H1 (cell line): ENCODE data around the gene KCNAB2. TPM values are rescaled to one million over a fixed set of nuclear protein-coding genes. Genes with fewer than 3 reads are reported as not detected.

ENCODE experiments used
- CTCF ChIA-PET: fragments of 300-600 bp; sonication (Branson Sonifier 250); formaldehyde crosslinking; loops from one replicate; lab custom pipeline; 2021; ENCODE audit not compliant: partially characterized antibody; lab: Charles Lee
- POLR2A ChIA-PET: fragments of 300-600 bp; sonication (Branson Sonifier 250); formaldehyde crosslinking; loops from one replicate; lab custom pipeline; 2021; ENCODE audit warnings: inconsistent platforms; ENCODE audit not compliant: partially characterized antibody; lab: Charles Lee
- DNase-seq, 2 experiments: peaks; one replicate each; pipeline versions ENCODE4 v3.0.0 to v3.0.0-alpha.2; 2010 to 2022; ENCODE audit warnings: low spot score in 2 of 2, low read depth in 1 of 2, mixed read lengths in 1 of 2
- FAIRE-seq: peaks from 2 replicates; lab custom pipeline; 2011; peaks lifted over from hg19 to GRCh38; lab: Jason Lieb, UNC
- H2AFZ ChIP-seq: 2 replicates; pipeline ENCODE4 v1.8.1; 2012; ENCODE audit warnings: low read length, inconsistent platforms
- H2AK5ac ChIP-seq: 2 replicates; pipeline ENCODE4 v1.6.1; 2013; ENCODE audit warnings: low read depth, low read length
- H2BK120ac ChIP-seq: replicated peaks from 2 replicates; pipeline ENCODE3; 2013; ENCODE audit warnings: low read depth, low read length, inconsistent platforms
- H2BK12ac ChIP-seq: 2 replicates; pipeline ENCODE4 v1.6.1; 2013; ENCODE audit warnings: low read depth, low read length
- H2BK15ac ChIP-seq: 2 replicates; pipeline ENCODE4 v1.6.1; 2013; ENCODE audit warnings: low read length
- H2BK20ac ChIP-seq: 2 replicates; pipeline ENCODE4 v1.6.1; 2013; ENCODE audit warnings: low read length
- H2BK5ac ChIP-seq: 2 replicates; pipeline ENCODE4 v1.6.1; 2013; ENCODE audit warnings: low read depth, low read length
- H3K14ac ChIP-seq: 2 replicates; pipeline ENCODE4 v1.6.1; 2013; ENCODE audit warnings: inconsistent platforms; ENCODE audit not compliant: insufficient read length
- H3K18ac ChIP-seq: 2 replicates; pipeline ENCODE4 v1.6.1; 2013; ENCODE audit warnings: low read length; ENCODE audit errors: extremely low read depth
- H3K23ac ChIP-seq: 2 replicates; pipeline ENCODE4 v1.6.1; 2013; ENCODE audit warnings: inconsistent platforms; ENCODE audit not compliant: insufficient read length
- H3K23me2 ChIP-seq: 2 replicates; pipeline ENCODE4 v1.6.1; 2013; ENCODE audit warnings: low read depth, low read length
- H3K27ac ChIP-seq: 2 replicates; pipeline ENCODE4 v1.6.1; 2011; ENCODE audit warnings: low read depth, low read length, inconsistent platforms
- H3K27me3 ChIP-seq, 4 experiments: replicated peaks in 1 of 4; 1 replicate in 1 of 4; 2 replicates in 3 of 4; pipeline versions ENCODE4 v1.6.1 to v1.8.1; 2011 to 2013; ENCODE audit warnings: low read length in 3 of 4, mild to moderate bottlenecking in 3 of 4, inconsistent platforms in 2 of 4, mixed read lengths in 2 of 4, moderate library complexity in 1 of 4; ENCODE audit not compliant: control insufficient read depth in 3 of 4, insufficient read depth in 3 of 4; ENCODE audit errors: extremely low read depth in 1 of 4
- H3K36me3 ChIP-seq, 4 experiments: 2 replicates each; pipeline versions ENCODE4 v1.6.1 to v1.8.1; 2011 to 2013; ENCODE audit warnings: mild to moderate bottlenecking in 4 of 4, low read length in 3 of 4, moderate library complexity in 2 of 4, control low read depth in 1 of 4, inconsistent platforms in 1 of 4; ENCODE audit not compliant: insufficient read depth in 4 of 4, control insufficient read depth in 2 of 4
- H3K4ac ChIP-seq: replicated peaks from 2 replicates; pipeline ENCODE3; 2013; ENCODE audit warnings: low read length, low read depth, mixed read lengths, inconsistent platforms; ENCODE audit not compliant: insufficient read length
- H3K4me1 ChIP-seq, 4 experiments: replicated peaks in 1 of 4; 1 replicate in 1 of 4; 2 replicates in 3 of 4; pipeline versions ENCODE4 v1.6.1 to v1.8.1; 2011 to 2013; ENCODE audit warnings: low read length in 3 of 4, inconsistent platforms in 2 of 4, mixed read lengths in 1 of 4; ENCODE audit not compliant: insufficient read depth in 4 of 4, control insufficient read depth in 3 of 4
- H3K4me2 ChIP-seq, 2 experiments: 2 replicates each; pipeline versions ENCODE4 v1.6.1 to v1.8.1; 2011 to 2013; ENCODE audit warnings: low read depth in 2 of 2, low read length in 2 of 2, control low read depth in 1 of 2, inconsistent platforms in 1 of 2, mild to moderate bottlenecking in 1 of 2; ENCODE audit not compliant: insufficient read depth in 1 of 2
- H3K4me3 ChIP-seq, 4 experiments: fragments of 200-600, 300-600 bp in 1 of 4; sonication (generic), shearing (Covaris generic), sonication (Bioruptor Twin) in 1 of 4; 2 replicates each; pipeline versions ENCODE4 v1.5.1 to v1.8.1; 2011 to 2016; ENCODE audit warnings: low read length in 4 of 4, low read depth in 3 of 4, control low read depth in 2 of 4, inconsistent platforms in 2 of 4, mild to moderate bottlenecking in 2 of 4, mixed read lengths in 1 of 4, moderate library complexity in 1 of 4; ENCODE audit not compliant: insufficient read depth in 2 of 4; ENCODE audit errors: extremely low read depth in 1 of 4
- H3K56ac ChIP-seq: replicated peaks from 2 replicates; pipeline ENCODE3; 2013; ENCODE audit warnings: low read depth, mild to moderate bottlenecking, mixed read lengths, low read length, inconsistent platforms; ENCODE audit not compliant: insufficient read length
- H3K79me1 ChIP-seq: 2 replicates; pipeline ENCODE4 v1.6.1; 2013; ENCODE audit warnings: low read depth, low read length, control low read depth
- H3K79me2 ChIP-seq, 2 experiments: 2 replicates each; pipeline versions ENCODE4 v1.6.1 to v1.8.1; 2012 to 2013; ENCODE audit warnings: low read length in 2 of 2, mild to moderate bottlenecking in 2 of 2, inconsistent platforms in 1 of 2; ENCODE audit not compliant: insufficient read depth in 2 of 2, control insufficient read depth in 1 of 2
- H3K9ac ChIP-seq, 4 experiments: replicated peaks in 1 of 4; 1 replicate in 1 of 4; 2 replicates in 3 of 4; pipeline versions ENCODE4 v1.6.1 to v1.8.1; 2011 to 2013; ENCODE audit warnings: low read depth in 3 of 4, low read length in 3 of 4, control low read depth in 2 of 4, mild to moderate bottlenecking in 2 of 4, moderate library complexity in 2 of 4, inconsistent platforms in 1 of 4; ENCODE audit errors: extremely low read depth in 1 of 4
- H3K9me3 ChIP-seq, 2 experiments: 2 replicates each; pipeline versions ENCODE4 v1.6.1 to v1.8.1; 2012 to 2013; ENCODE audit warnings: mild to moderate bottlenecking in 2 of 2, moderate library complexity in 2 of 2, control low read depth in 1 of 2, inconsistent platforms in 1 of 2, low read depth in 1 of 2, low read length in 1 of 2, mixed read lengths in 1 of 2; ENCODE audit not compliant: insufficient read depth in 2 of 2
- H4K20me1 ChIP-seq, 2 experiments: replicated peaks in 1 of 2; 2 replicates each; pipeline versions ENCODE3 to v1.8.1; 2011 to 2013; ENCODE audit warnings: inconsistent platforms in 2 of 2, low read length in 2 of 2, mild to moderate bottlenecking in 1 of 2; ENCODE audit not compliant: insufficient read depth in 2 of 2, control insufficient read depth in 1 of 2
- H4K5ac ChIP-seq: 2 replicates; pipeline ENCODE4 v1.6.1; 2013; ENCODE audit warnings: low read length, low read depth, mixed read lengths, inconsistent platforms; ENCODE audit not compliant: insufficient read length
- H4K8ac ChIP-seq: 2 replicates; pipeline ENCODE4 v1.8.0; 2013; ENCODE audit warnings: mild to moderate bottlenecking, moderate library complexity, low read length, inconsistent platforms; ENCODE audit not compliant: insufficient read depth; ENCODE audit errors: extremely low read depth
- H4K91ac ChIP-seq: replicated peaks from 2 replicates; pipeline ENCODE3; 2013; ENCODE audit warnings: low read length, mixed read lengths, inconsistent platforms; ENCODE audit not compliant: insufficient read length
- CBX8 ChIP-seq: fragments of 300-800, 300-1000 bp; sonication (generic); IDR thresholded peaks from 2 replicates; pipeline ENCODE4 v1.7.1; 2016; ENCODE audit warnings: low read depth, low read length, borderline replicate concordance
- EP300 ChIP-seq, 2 experiments: IDR thresholded peaks; 1 replicate in 1 of 2; 2 replicates in 1 of 2; pipeline ENCODE4 v1.6.1; 2011 to 2012; ENCODE audit warnings: low read depth in 2 of 2, low read length in 2 of 2, mild to moderate bottlenecking in 2 of 2, borderline replicate concordance in 1 of 2, inconsistent platforms in 1 of 2, moderate library complexity in 1 of 2
- KDM5A ChIP-seq: fragments of 200-600 bp; IDR thresholded peaks from 2 replicates; pipeline ENCODE4 v1.7.1; 2012; ENCODE audit warnings: mild to moderate bottlenecking, low read length, inconsistent platforms, mixed read lengths
- POLR2AphosphoS5 ChIP-seq: IDR thresholded peaks from 2 replicates; pipeline ENCODE4 v1.6.1; 2011; ENCODE audit warnings: low read depth, low read length
- WGBS, 2 experiments: shearing (Covaris generic) in 1 of 2; methylation state at CpG; one replicate each; pipeline versions ENCODE4 v1.1.6 to v1.1.7; 2013 to 2015; ENCODE audit warnings: low lambda C conversion rate in 2 of 2, mixed read lengths in 2 of 2, inconsistent platforms in 1 of 2, low coverage in 1 of 2, missing lambda C conversion rate in 1 of 2; ENCODE audit not compliant: insufficient replicate concordance in 2 of 2, insufficient coverage in 1 of 2, insufficient read length in 1 of 2; ENCODE audit errors: extremely low coverage in 1 of 2, missing lambda C conversion rate in 1 of 2; 5-methylcytosine and 5-hydroxymethylcytosine counted together
- polyA plus RNA-seq, 7 experiments: library from polyadenylated mRNA; depleted of rRNA in 3 of 7; stranded (reverse) in 5 of 7; unstranded in 2 of 7; fragments of >200 nt in 5 of 7; fragments of 200-250 nt in 2 of 7; gene quantifications; 1 replicate in 5 of 7; 2 replicates in 1 of 7; 4 replicates in 1 of 7; pipeline versions ENCODE4 v1.2.1 to v1.2.3, GENCODE V29; 2011 to 2013; ENCODE audit warnings: missing spikeins in 2 of 7, mixed read lengths in 2 of 7
- total RNA-seq: library from RNA; stranded (reverse); fragmentation: NEBNext Ultra II Directional; extraction: Animal tissue kit (Norgen Biotek cat#: 25700); gene quantifications from 2 replicates; pipeline ENCODE4 v1.2.1, GENCODE V29; 2021

Gene KCNAB2
- total and polyA plus RNA-seq, 2 of the 8 experiments (the other 6 are each of a cell fraction or from before 2014, with no cell fraction given): 4.5 to 7.0 TPM

GRCh38 chr1:6040861-6041415 is 4.8 kb upstream of the KCNAB2 start:
- Histone ChIP-seq H2BK12ac (no peak overlapping the region), H3K18ac (no peak overlapping the region), H3K9me3 (no peaks in the 10 kb centered on the region), H3K23ac (no peak overlapping the region), H3K27me3 (no peaks in the 10 kb centered on the region; a peak in 1 of 7 replicates), H3K23me2 (no peaks in the 10 kb centered on the region), H2BK15ac (no peak overlapping the region), H3K56ac (no peak overlapping the region), H3K4me2 (no peak overlapping the region), H2AK5ac (no peak overlapping the region), H4K8ac (no peak overlapping the region), H3K4ac (no peak overlapping the region), H3K4me1 (peaks cover 0 to 5% (median 3%) of the 10 kb centered on the region in 4 experiments; a peak in 4 of 7 replicates), H3K36me3 (no peaks in the 10 kb centered on the region), H2BK120ac (no peak overlapping the region), H3K79me1 (no peaks in the 10 kb centered on the region), H4K5ac (no peak overlapping the region), H3K4me3 (no peak overlapping the region), H3K14ac (no peak overlapping the region), H3K9ac (no peak overlapping the region; a peak in 1 of 7 replicates), H2BK5ac (no peak overlapping the region), H2AFZ (no peak overlapping the region), H3K27ac (no peak overlapping the region), H3K79me2 (no peaks in the 10 kb centered on the region), H4K20me1 (peaks cover 2 to 6% of the 10 kb centered on the region in 2 experiments), H4K91ac (no peak overlapping the region), H2BK20ac (no peak overlapping the region)
- FAIRE-seq (no peak), DNase-seq (no peak)
- WGBS, 2 experiments: 86% methylated on average over 22 of the region's 22 CpGs; no CpG with 5 or more reads in 1 of the 2 experiments
- ChIA-PET POLR2A (no interaction called here), CTCF (interaction anchor here (1.0 to 5.7 kb wide), 12 partner anchors 7 to 117 kb away, joined by 3 to 43 read pairs (median 6); no protein-coding TSS in a partner anchor)
- TF ChIP-seq EP300 (IDR thresholded peaks at IDR 0.05; ENCODE audit: borderline replicate concordance in 1 of 2, low read depth in 2 of 2, low read length in 2 of 2) (no peak), KDM5A (no peak), POLR2AphosphoS5 (no peak), CBX8 (no peak)
